ENCODE results near the gene SEC14L3.

- no peak for TF ChIP-seq ZNF133 (tag by site-specific recombination; IDR thresholded peaks at IDR 0.05)
- no peak for TF ChIP-seq ZBTB17 (tag by site-specific recombination; IDR thresholded peaks at IDR 0.05)
- TF ChIP-seq CTCF (tag by site-specific recombination; IDR thresholded peaks at IDR 0.05) = no peak
- no peak for TF ChIP-seq ZNF350 (tag by site-specific recombination; IDR thresholded peaks at IDR 0.05)
- no peak for TF ChIP-seq ZNF140 (tag by site-specific recombination; IDR thresholded peaks at IDR 0.05)
- TF ChIP-seq ATF2 (tag by site-specific recombination; IDR thresholded peaks at IDR 0.05; ENCODE audit: low read depth) = no peak
These were observed 58.8 kb downstream of the SEC14L3 start for GRCh38 chr22:30413001-30413400.
